PC-3 (cell line): Measurements from ENCODE around the gene HLA-A. TPM values are rescaled to one million over a fixed set of nuclear protein-coding genes. Genes with fewer than 3 reads are reported as not detected.

Experiments
- ATAC-seq: fragments of 200-7000 bp; cut with Tn5 transposase; 2 replicates; pipeline ENCODE4 v1.9.1; 2020; ENCODE audit warnings: mild to moderate bottlenecking, moderate library complexity
- BruUV-seq: library from RNA; stranded (reverse); fragments of 400-500 nt; replicated peaks from 2 replicates; lab custom pipeline; 2021; lab: Mats Ljungman, UMichigan
- CTCF ChIA-PET: fragments of 300-600 bp; sonication (Branson Sonifier 250); formaldehyde crosslinking; loops from one replicate; lab custom pipeline; 2022; ENCODE audit warnings: antibody characterized with exemption; lab: Charles Lee
- POLR2A ChIA-PET: fragments of 300-600 bp; sonication (Branson Sonifier 250); formaldehyde crosslinking; loops from one replicate; lab custom pipeline; 2022; ENCODE audit warnings: antibody characterized with exemption; ENCODE audit not compliant: unreplicated experiment; lab: Charles Lee
- DNase-seq: peaks from one replicate; pipeline ENCODE4 v3.0.0-alpha.2; 2015
- H2AFZ ChIP-seq: fragments of 300-600 bp; sonication (generic); 2 replicates; pipeline ENCODE4 v1.6.0; 2016; ENCODE audit warnings: antibody characterized with exemption, low read length
- H3F3A ChIP-seq: fragments of 300-600 bp; sonication (generic); one replicate; pipeline ENCODE4 v1.6.0; 2017; ENCODE audit warnings: antibody characterized with exemption, low read length, control low read depth, mild to moderate bottlenecking; ENCODE audit not compliant: unreplicated experiment
- H3K27ac ChIP-seq: fragments of 300-600 bp; sonication (generic); 2 replicates; pipeline ENCODE4 v1.5.1; 2016; ENCODE audit warnings: mild to moderate bottlenecking, low read length
- H3K27me3 ChIP-seq: fragments of 300-600 bp; sonication (generic); 2 replicates; pipeline ENCODE4 v1.6.1; 2016; ENCODE audit warnings: low read length, mixed read lengths
- H3K36me3 ChIP-seq: fragments of 300-600 bp; sonication (generic); 2 replicates; pipeline ENCODE4 v1.6.1; 2016; ENCODE audit warnings: low read depth, mixed run types, low read length, mixed read lengths
- H3K4me1 ChIP-seq: fragments of 300-600 bp; sonication (generic); 2 replicates; pipeline ENCODE4 v1.5.1; 2016; ENCODE audit warnings: low read length; ENCODE audit not compliant: insufficient read depth
- H3K4me2 ChIP-seq: fragments of 300-600 bp; sonication (generic); 2 replicates; pipeline ENCODE4 v1.6.0; 2016; ENCODE audit warnings: low read length
- H3K4me3 ChIP-seq: fragments of 300-600 bp; sonication (generic); 2 replicates; pipeline ENCODE4 v1.5.1; 2016; ENCODE audit warnings: mild to moderate bottlenecking, low read length, mixed read lengths
- H3K79me2 ChIP-seq: fragments of 300-600 bp; sonication (generic); 2 replicates; pipeline ENCODE4 v1.6.1; 2017; ENCODE audit warnings: low read length, mixed read lengths
- H3K9ac ChIP-seq: fragments of 300-600 bp; sonication (generic); 2 replicates; pipeline ENCODE4 v1.6.0; 2016; ENCODE audit warnings: mild to moderate bottlenecking, low read length
- H3K9me2 ChIP-seq: fragments of 300-600 bp; sonication (generic); replicated peaks from 2 replicates; pipeline ENCODE4 v1.6.1; 2016; ENCODE audit warnings: mixed run types, low read length, mixed read lengths
- H3K9me3 ChIP-seq: fragments of 300-600 bp; sonication (generic); 2 replicates; pipeline ENCODE4 v1.6.1; 2016; ENCODE audit warnings: low read length, mixed read lengths
- H4K20me1 ChIP-seq: fragments of 300-600 bp; sonication (generic); 2 replicates; pipeline ENCODE4 v1.6.1; 2016; ENCODE audit warnings: low read length, mixed read lengths
- CTCF ChIP-seq: fragments of 300-600 bp; sonication (generic); conservative IDR thresholded peaks from 2 replicates; pipeline ENCODE4 v1.5.1; 2017; ENCODE audit warnings: antibody characterized with exemption, low read depth, mild to moderate bottlenecking, low read length
- EZH2 ChIP-seq: fragments of 300-600 bp; sonication (generic); IDR thresholded peaks from one replicate; pipeline ENCODE4 v1.6.1; 2017; ENCODE audit warnings: antibody characterized with exemption, mild to moderate bottlenecking, low read length; ENCODE audit not compliant: unreplicated experiment
- EZH2phosphoT487 ChIP-seq: fragments of 300-600 bp; sonication (generic); IDR thresholded peaks from 2 replicates; pipeline ENCODE4 v1.6.1; 2018; ENCODE audit warnings: mild to moderate bottlenecking, antibody characterized with exemption, low read length, borderline replicate concordance
- intact Hi-C: fragments of 100-400 bp; cut with micrococcal nuclease; formaldehyde crosslinking; loops from 2 replicates; pipeline ENCODE4 v1.9.0; 2023
- total RNA-seq: library from RNA; depleted of rRNA; stranded (reverse); fragments of >200 nt; gene quantifications from 2 replicates; pipeline ENCODE4 v1.2.3, GENCODE V29; 2014

HLA-A gene
- total RNA-seq, 1 experiment from 2014 or later = 426 TPM

- ChIA-PET POLR2A (no interaction called here), CTCF (no interaction called here)
- no TSS peak for BruUV-seq
Observed at GRCh38 chr6:29908341-29908662, 34.0 kb upstream of the HLA-A start.

GRCh38 chr6:29908710-29909109 lies 33.6 kb upstream of the HLA-A start:
- no peak overlapping the region for H3K27ac ChIP-seq
- POLR2A ChIA-PET = no interaction called here
- H3K9me3 ChIP-seq = no peaks in the 10 kb centered on the region
- CTCF ChIA-PET = no interaction called here
- no peak for ATAC-seq
- no peak overlapping the region for H2AFZ ChIP-seq
- no peaks in the 10 kb centered on the region for H3F3A ChIP-seq
- TF ChIP-seq EZH2 = no peak
- TF ChIP-seq EZH2phosphoT487 = no peak
- no peak for TF ChIP-seq CTCF
- no peak overlapping the region for H3K4me3 ChIP-seq
- no peaks in the 10 kb centered on the region for H3K36me3 ChIP-seq
- intact Hi-C loops = no loop called here
- BruUV-seq = no TSS peak
- H3K4me1 ChIP-seq = no peaks in the 10 kb centered on the region
- H4K20me1 ChIP-seq = no peaks in the 10 kb centered on the region
- no peaks in the 10 kb centered on the region for H3K9me2 ChIP-seq
- H3K9ac ChIP-seq = no peak overlapping the region
- no peaks in the 10 kb centered on the region for H3K79me2 ChIP-seq
- H3K4me2 ChIP-seq = no peak overlapping the region
- H3K27me3 ChIP-seq = no peaks in the 10 kb centered on the region
- no peak for DNase-seq

More at GRCh38 chr6:29908341-29908662, 34.0 kb upstream of the HLA-A start:
- no peaks in the 10 kb centered on the region for H3K36me3 ChIP-seq
- H3K4me2 ChIP-seq = no peak overlapping the region
- no peaks in the 10 kb centered on the region for H3K79me2 ChIP-seq
- no peak overlapping the region for H3K27ac ChIP-seq
- H2AFZ ChIP-seq = no peak overlapping the region
- no peaks in the 10 kb centered on the region for H3K4me1 ChIP-seq
- H3K9me3 ChIP-seq = no peaks in the 10 kb centered on the region
- no peaks in the 10 kb centered on the region for H3K27me3 ChIP-seq
- H3K4me3 ChIP-seq = no peak overlapping the region
- ATAC-seq = no peak
- no peaks in the 10 kb centered on the region for H3K9me2 ChIP-seq
- H4K20me1 ChIP-seq = no peaks in the 10 kb centered on the region
- intact Hi-C loops = no loop called here
- TF ChIP-seq EZH2phosphoT487 = no peak
- no peak for TF ChIP-seq CTCF
- no peak for TF ChIP-seq EZH2
- DNase-seq = no peak
- no peak overlapping the region for H3K9ac ChIP-seq
- no peaks in the 10 kb centered on the region for H3F3A ChIP-seq

- no peaks in the 10 kb centered on the region for H3K9me2 ChIP-seq
- no peak overlapping the region for H3K9ac ChIP-seq
- ChIA-PET CTCF (no interaction called here), POLR2A (no interaction called here)
- no peaks in the 10 kb centered on the region for H3K36me3 ChIP-seq
- ATAC-seq = peak; percentile 37; the same call in 1 of the 2 replicates
- no peak for DNase-seq
- H2AFZ ChIP-seq = no peak overlapping the region
- no peak overlapping the region for H3K4me2 ChIP-seq
- no peaks in the 10 kb centered on the region for H3K4me1 ChIP-seq
- no peaks in the 10 kb centered on the region for H3F3A ChIP-seq
- intact Hi-C loops = no loop called here
- H4K20me1 ChIP-seq = no peaks in the 10 kb centered on the region
- no peak overlapping the region for H3K4me3 ChIP-seq
- no peaks in the 10 kb centered on the region for H3K27me3 ChIP-seq
- no TSS peak for BruUV-seq
- no peaks in the 10 kb centered on the region for H3K79me2 ChIP-seq
- no peak for TF ChIP-seq EZH2
- no peak for TF ChIP-seq EZH2phosphoT487
- no peak for TF ChIP-seq CTCF
- H3K9me3 ChIP-seq = no peaks in the 10 kb centered on the region
- H3K27ac ChIP-seq = no peak overlapping the region
Observed at GRCh38 chr6:29909985-29910384, 32.3 kb upstream of the HLA-A start.
